Measurements from ENCODE around the gene HRCT1.

The HRCT1 gene

GRCh38 chr9:35944841-35945240 lies 38.8 kb downstream of the HRCT1 start:
- DNase-seq (ENCODE audit: low spot score in 2 of 2): no peak
- ATAC-seq (replicated peaks; ENCODE audit: extremely low read depth, poor library complexity, severe bottlenecking): no peak
- no peak overlapping the region for H3K27ac Mint-ChIP-seq (ENCODE audit: low read depth)
- H3K4me3 Mint-ChIP-seq: no peak overlapping the region
- H3K4me1 Mint-ChIP-seq: peaks cover 22% of the 10 kb centered on the region
- H3K36me3 Mint-ChIP-seq (ENCODE audit: insufficient read depth): peaks cover 1% of the 10 kb centered on the region
- no peaks in the 10 kb centered on the region for H3K9me3 Mint-ChIP-seq
- peaks cover 16% of the 10 kb centered on the region for H3K27me3 Mint-ChIP-seq

- Mint-ChIP-seq H3K4me3 (no peak overlapping the region), H3K9me3 (no peaks in the 10 kb centered on the region), H3K27ac (ENCODE audit: low read depth) (no peak overlapping the region), H3K4me1 (peaks cover 19% of the 10 kb centered on the region), H3K27me3 (peaks cover 23% of the 10 kb centered on the region), H3K36me3 (ENCODE audit: insufficient read depth) (peaks cover 1% of the 10 kb centered on the region)
- DNase-seq (ENCODE audit: low spot score in 2 of 2) (peak; percentile 18 to 35), ATAC-seq (replicated peaks; ENCODE audit: extremely low read depth, poor library complexity, severe bottlenecking) (peak; percentile 43)
Observed at GRCh38 chr9:35945341-35946018, 39.5 kb downstream of the HRCT1 start.

- DNase-seq (ENCODE audit: low spot score in 2 of 2) (no peak), ATAC-seq (replicated peaks; ENCODE audit: extremely low read depth, poor library complexity, severe bottlenecking) (no peak)
- H3K4me1 Mint-ChIP-seq: peaks cover 7% of the 10 kb centered on the region
- H3K4me3 Mint-ChIP-seq: no peak overlapping the region
- no peaks in the 10 kb centered on the region for H3K9me3 Mint-ChIP-seq
- H3K27me3 Mint-ChIP-seq: peaks cover 41% of the 10 kb centered on the region
- peaks cover 1% of the 10 kb centered on the region for H3K36me3 Mint-ChIP-seq (ENCODE audit: insufficient read depth)
- no peak overlapping the region for H3K27ac Mint-ChIP-seq (ENCODE audit: low read depth)
Observed at GRCh38 chr9:35948451-35948850, 42.4 kb downstream of the HRCT1 start.

- ATAC-seq (replicated peaks; ENCODE audit: extremely low read depth, poor library complexity, severe bottlenecking) (no peak), DNase-seq (ENCODE audit: low spot score in 2 of 2) (no peak)
- peaks cover 46% of the 10 kb centered on the region for H3K27me3 Mint-ChIP-seq
- peaks cover 1% of the 10 kb centered on the region for H3K36me3 Mint-ChIP-seq (ENCODE audit: insufficient read depth)
- no peak overlapping the region for H3K4me3 Mint-ChIP-seq
- H3K4me1 Mint-ChIP-seq: peaks cover 7% of the 10 kb centered on the region
- no peak overlapping the region for H3K27ac Mint-ChIP-seq (ENCODE audit: low read depth)
- no peaks in the 10 kb centered on the region for H3K9me3 Mint-ChIP-seq
Observed at GRCh38 chr9:35948901-35949318, 42.9 kb downstream of the HRCT1 start.

GRCh38 chr9:35951736-35952135 lies 45.7 kb downstream of the HRCT1 start:
- Mint-ChIP-seq H3K4me3 (no peak overlapping the region), H3K4me1 (peaks cover 7% of the 10 kb centered on the region), H3K27me3 (peaks cover 64% of the 10 kb centered on the region), H3K36me3 (ENCODE audit: insufficient read depth) (no peaks in the 10 kb centered on the region), H3K9me3 (no peaks in the 10 kb centered on the region), H3K27ac (ENCODE audit: low read depth) (no peak overlapping the region)
- DNase-seq (ENCODE audit: low spot score in 2 of 2) (no peak), ATAC-seq (replicated peaks; ENCODE audit: extremely low read depth, poor library complexity, severe bottlenecking) (no peak)

GRCh38 chr9:35952526-35953191 lies 46.7 kb downstream of the HRCT1 start:
- Mint-ChIP-seq H3K36me3 (ENCODE audit: insufficient read depth) (no peaks in the 10 kb centered on the region), H3K27me3 (peaks cover 73% of the 10 kb centered on the region), H3K9me3 (no peaks in the 10 kb centered on the region), H3K4me3 (no peak overlapping the region), H3K4me1 (peaks cover 7% of the 10 kb centered on the region), H3K27ac (ENCODE audit: low read depth) (no peak overlapping the region)
- DNase-seq (ENCODE audit: low spot score in 2 of 2) (no peak), ATAC-seq (replicated peaks; ENCODE audit: extremely low read depth, poor library complexity, severe bottlenecking) (no peak)

GRCh38 chr9:35954942-35955546 lies 49.0 kb downstream of the HRCT1 start:
- Mint-ChIP-seq H3K27ac (ENCODE audit: low read depth) (no peak overlapping the region), H3K4me1 (peaks cover 7% of the 10 kb centered on the region), H3K36me3 (ENCODE audit: insufficient read depth) (no peaks in the 10 kb centered on the region), H3K4me3 (no peak overlapping the region), H3K9me3 (no peaks in the 10 kb centered on the region), H3K27me3 (peaks cover 76% of the 10 kb centered on the region)
- ATAC-seq (replicated peaks; ENCODE audit: extremely low read depth, poor library complexity, severe bottlenecking) (peak; percentile 71), DNase-seq (ENCODE audit: low spot score in 2 of 2) (peak in 1 of 2 donors; percentile 25)

- Mint-ChIP-seq H3K27me3 (peaks cover 82% of the 10 kb centered on the region), H3K9me3 (no peaks in the 10 kb centered on the region), H3K27ac (ENCODE audit: low read depth) (no peak overlapping the region), H3K4me3 (no peak overlapping the region), H3K36me3 (ENCODE audit: insufficient read depth) (no peaks in the 10 kb centered on the region), H3K4me1 (peaks cover 7% of the 10 kb centered on the region)
- no peak for DNase-seq (ENCODE audit: low spot score in 2 of 2)
- ATAC-seq (replicated peaks; ENCODE audit: extremely low read depth, poor library complexity, severe bottlenecking): no peak
Observed at GRCh38 chr9:35956651-35957050, 50.6 kb downstream of the HRCT1 start.

Measured in central memory CD8-positive, alpha-beta T cell (primary cell).